T-helper 1 cell treated with Interleukin-12 subunit alpha and Interleukin-12 subunit beta and Interleukin-4 antibody, amounts not matched to agents 30 μg/mL and 1 μg/mL, for 36 hours (primary cell): Measurements from ENCODE around the gene IGSF3.
"Not testable (repeated sequence)": the region's sequence is repeated elsewhere in the genome, so short reads cannot be mapped to it uniquely, and the experiment has no call there.

Experiments used
- H3K27ac Mint-ChIP-seq: one replicate; pipeline ENCODE4 v1.8.0; 2021; ENCODE audit warnings: mild to moderate bottlenecking, mixed read lengths
- H3K27me3 Mint-ChIP-seq: one replicate; pipeline ENCODE4 v1.8.0; 2021; ENCODE audit warnings: low read depth, mixed read lengths
- H3K36me3 Mint-ChIP-seq: one replicate; pipeline ENCODE4 v1.8.0; 2021; ENCODE audit warnings: low read depth, mixed read lengths
- H3K4me1 Mint-ChIP-seq: one replicate; pipeline ENCODE4 v1.8.0; 2021; ENCODE audit warnings: low read depth, mixed read lengths
- H3K4me3 Mint-ChIP-seq: one replicate; pipeline ENCODE4 v1.8.0; 2021; ENCODE audit warnings: mild to moderate bottlenecking, moderate library complexity, mixed read lengths
- H3K9me3 Mint-ChIP-seq: one replicate; pipeline ENCODE4 v1.8.0; 2021; ENCODE audit warnings: mixed read lengths

Gene IGSF3

GRCh38 chr1:116620392-116620791, 47.1 kb downstream of the IGSF3 start:
- not testable (repeated sequence) for H3K4me3 Mint-ChIP-seq, H3K4me1 Mint-ChIP-seq, H3K9me3 Mint-ChIP-seq, H3K27ac Mint-ChIP-seq, H3K36me3 Mint-ChIP-seq
- peaks cover 27% of the 10 kb centered on the region for H3K27me3 Mint-ChIP-seq

- H3K4me3 Mint-ChIP-seq, H3K36me3 Mint-ChIP-seq, H3K27ac Mint-ChIP-seq, H3K9me3 Mint-ChIP-seq, H3K4me1 Mint-ChIP-seq: not testable (repeated sequence)
- peaks cover 24% of the 10 kb centered on the region for H3K27me3 Mint-ChIP-seq
These were observed 48.4 kb downstream of the IGSF3 start for GRCh38 chr1:116619106-116619505.

DNA sequence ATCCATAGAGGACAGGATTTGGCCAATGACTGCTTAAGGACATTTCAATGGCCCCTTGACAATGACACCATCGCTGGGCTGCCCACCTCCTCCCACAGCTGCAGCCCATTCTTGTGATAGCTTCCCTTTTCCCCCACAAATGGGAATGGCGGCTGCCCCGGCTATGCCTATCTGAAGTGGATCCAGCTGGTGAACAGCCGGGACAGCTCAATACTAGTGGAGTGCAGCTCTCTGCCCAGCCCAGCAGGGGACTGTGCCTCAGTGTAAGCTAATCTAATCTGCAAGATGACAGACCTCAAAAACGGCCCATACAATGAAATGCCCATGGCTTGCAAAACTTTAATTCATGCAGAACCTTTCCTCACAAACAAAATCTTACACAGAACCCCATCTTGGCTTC, 49.7 kb downstream of the IGSF3 start:
- not testable (repeated sequence) for H3K27ac Mint-ChIP-seq, H3K9me3 Mint-ChIP-seq, H3K4me1 Mint-ChIP-seq, H3K4me3 Mint-ChIP-seq, H3K36me3 Mint-ChIP-seq
- peaks cover 24% of the 10 kb centered on the region for H3K27me3 Mint-ChIP-seq

GRCh38 chr1:116613825-116614224, 53.7 kb downstream of the IGSF3 start:
- not testable (repeated sequence) for H3K4me1 Mint-ChIP-seq, H3K27ac Mint-ChIP-seq, H3K4me3 Mint-ChIP-seq, H3K27me3 Mint-ChIP-seq, H3K9me3 Mint-ChIP-seq, H3K36me3 Mint-ChIP-seq

DNA sequence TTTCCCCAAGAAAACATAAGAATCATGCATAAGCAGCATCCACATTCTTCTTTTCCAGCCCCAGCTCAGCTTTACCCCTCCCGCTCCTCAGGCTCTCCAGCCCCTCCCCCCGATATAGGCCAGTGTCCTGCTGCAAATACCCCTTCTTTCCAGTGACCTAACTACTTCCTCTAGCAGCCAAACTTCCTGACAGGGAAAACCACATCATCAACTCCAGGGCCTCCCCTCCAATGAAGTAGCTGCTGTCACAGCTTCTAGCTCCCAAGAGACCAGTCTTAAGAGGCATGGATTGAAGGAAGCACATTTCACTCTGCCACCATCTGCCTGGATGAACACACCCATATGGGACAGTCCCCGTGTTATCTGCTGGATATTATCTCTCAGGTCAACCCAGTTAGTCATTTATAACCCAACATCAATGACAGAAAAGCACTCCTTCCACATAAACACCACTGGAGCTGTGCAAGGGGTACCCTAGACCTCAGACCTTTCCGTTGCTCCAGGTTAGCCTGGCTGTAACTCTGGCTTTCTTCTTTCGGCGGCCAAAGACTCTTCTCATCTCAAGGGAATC, 57.6 kb downstream of the IGSF3 start:
- H3K4me1 Mint-ChIP-seq, H3K4me3 Mint-ChIP-seq, H3K27me3 Mint-ChIP-seq, H3K36me3 Mint-ChIP-seq, H3K27ac Mint-ChIP-seq, H3K9me3 Mint-ChIP-seq: not testable (repeated sequence)

GRCh38 chr1:116608841-116609240, 58.7 kb downstream of the IGSF3 start:
- H3K27me3 Mint-ChIP-seq, H3K4me3 Mint-ChIP-seq, H3K9me3 Mint-ChIP-seq, H3K36me3 Mint-ChIP-seq, H3K4me1 Mint-ChIP-seq, H3K27ac Mint-ChIP-seq: not testable (repeated sequence)

DNA sequence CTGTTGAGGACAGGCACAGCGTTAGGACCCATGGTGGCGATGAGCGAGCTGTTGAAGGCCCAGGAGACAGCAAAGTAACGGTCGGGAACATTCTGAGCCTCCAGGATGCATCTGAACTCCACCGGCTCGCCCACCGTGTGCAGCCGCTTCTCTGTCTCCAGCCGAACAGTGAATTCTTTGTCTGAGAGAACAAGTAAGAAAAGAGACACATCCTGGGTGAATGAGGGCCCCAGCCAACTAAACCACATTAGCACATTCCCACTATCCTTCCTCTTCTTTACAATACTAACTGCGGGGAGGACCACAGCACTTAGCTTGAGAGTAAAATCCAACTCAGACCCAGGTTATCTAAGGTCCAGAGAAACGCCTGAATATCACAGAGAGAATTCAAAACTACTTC, 59.4 kb downstream of the IGSF3 start:
- H3K4me1 Mint-ChIP-seq, H3K27me3 Mint-ChIP-seq, H3K9me3 Mint-ChIP-seq, H3K36me3 Mint-ChIP-seq, H3K27ac Mint-ChIP-seq, H3K4me3 Mint-ChIP-seq: not testable (repeated sequence)

- not testable (repeated sequence) for H3K36me3 Mint-ChIP-seq, H3K4me1 Mint-ChIP-seq, H3K27me3 Mint-ChIP-seq, H3K9me3 Mint-ChIP-seq, H3K27ac Mint-ChIP-seq, H3K4me3 Mint-ChIP-seq
These were observed 60.1 kb downstream of the IGSF3 start for GRCh38 chr1:116607463-116607862.

DNA sequence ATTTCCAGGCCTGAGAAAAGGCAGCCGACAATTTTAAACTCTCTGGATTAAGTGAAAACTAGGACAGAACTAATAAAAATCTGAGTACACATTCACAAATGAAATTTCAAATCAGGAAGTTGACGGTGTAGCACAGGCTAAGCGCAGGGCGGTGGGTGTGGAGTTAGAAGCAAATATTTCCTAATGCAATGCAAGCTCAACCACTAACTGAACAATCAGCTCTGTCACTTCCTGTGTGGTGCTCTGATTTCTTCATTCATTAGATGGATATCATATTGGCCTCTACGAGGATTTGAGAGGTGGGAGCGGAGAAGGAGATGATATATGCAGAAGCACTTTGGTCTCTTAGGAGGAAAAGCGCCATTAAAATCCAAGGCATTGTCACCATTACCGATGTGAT, 61.5 kb downstream of the IGSF3 start:
- H3K9me3 Mint-ChIP-seq, H3K36me3 Mint-ChIP-seq, H3K27me3 Mint-ChIP-seq, H3K4me1 Mint-ChIP-seq, H3K27ac Mint-ChIP-seq, H3K4me3 Mint-ChIP-seq: not testable (repeated sequence)

- H3K9me3 Mint-ChIP-seq: no peaks in the 10 kb centered on the region
- H3K4me3 Mint-ChIP-seq: no peak overlapping the region
- peaks cover 1% of the 10 kb centered on the region for H3K4me1 Mint-ChIP-seq
- H3K27me3 Mint-ChIP-seq: peaks cover 9% of the 10 kb centered on the region
- H3K27ac Mint-ChIP-seq: no peak overlapping the region
- H3K36me3 Mint-ChIP-seq: no peaks in the 10 kb centered on the region
These were observed 62.2 kb downstream of the IGSF3 start for GRCh38 chr1:116605315-116605714.

- H3K9me3 Mint-ChIP-seq, H3K36me3 Mint-ChIP-seq, H3K4me3 Mint-ChIP-seq, H3K27ac Mint-ChIP-seq, H3K4me1 Mint-ChIP-seq: not testable (repeated sequence)
- H3K27me3 Mint-ChIP-seq: peaks cover 11% of the 10 kb centered on the region
These were observed 63.1 kb downstream of the IGSF3 start for GRCh38 chr1:116604408-116604807.

- H3K27me3 Mint-ChIP-seq: peaks cover 13% of the 10 kb centered on the region
- not testable (repeated sequence) for H3K27ac Mint-ChIP-seq, H3K36me3 Mint-ChIP-seq, H3K4me1 Mint-ChIP-seq, H3K4me3 Mint-ChIP-seq, H3K9me3 Mint-ChIP-seq
These were observed 63.9 kb downstream of the IGSF3 start for GRCh38 chr1:116603646-116604045.

DNA sequence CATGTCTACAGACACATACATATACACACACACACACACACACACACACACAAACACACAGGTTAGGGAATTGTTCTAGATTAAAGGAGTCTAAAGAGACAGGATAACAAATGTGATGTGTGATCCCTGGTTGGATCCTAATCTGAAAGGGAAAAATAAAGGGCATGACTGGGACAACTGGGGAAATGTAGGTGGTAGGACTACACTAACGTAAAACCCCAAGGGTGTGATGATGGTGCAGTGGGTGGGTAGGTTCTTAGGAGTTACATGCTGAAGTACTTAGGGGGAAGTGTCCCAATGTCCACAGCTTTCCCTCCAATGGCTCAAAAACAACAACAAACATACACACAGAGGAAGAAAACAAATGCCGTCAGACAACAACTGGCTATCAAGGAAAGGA, 68.2 kb downstream of the IGSF3 start:
- H3K27me3 Mint-ChIP-seq: peaks cover 19% of the 10 kb centered on the region
- not testable (repeated sequence) for H3K9me3 Mint-ChIP-seq, H3K27ac Mint-ChIP-seq, H3K4me1 Mint-ChIP-seq, H3K36me3 Mint-ChIP-seq, H3K4me3 Mint-ChIP-seq

DNA sequence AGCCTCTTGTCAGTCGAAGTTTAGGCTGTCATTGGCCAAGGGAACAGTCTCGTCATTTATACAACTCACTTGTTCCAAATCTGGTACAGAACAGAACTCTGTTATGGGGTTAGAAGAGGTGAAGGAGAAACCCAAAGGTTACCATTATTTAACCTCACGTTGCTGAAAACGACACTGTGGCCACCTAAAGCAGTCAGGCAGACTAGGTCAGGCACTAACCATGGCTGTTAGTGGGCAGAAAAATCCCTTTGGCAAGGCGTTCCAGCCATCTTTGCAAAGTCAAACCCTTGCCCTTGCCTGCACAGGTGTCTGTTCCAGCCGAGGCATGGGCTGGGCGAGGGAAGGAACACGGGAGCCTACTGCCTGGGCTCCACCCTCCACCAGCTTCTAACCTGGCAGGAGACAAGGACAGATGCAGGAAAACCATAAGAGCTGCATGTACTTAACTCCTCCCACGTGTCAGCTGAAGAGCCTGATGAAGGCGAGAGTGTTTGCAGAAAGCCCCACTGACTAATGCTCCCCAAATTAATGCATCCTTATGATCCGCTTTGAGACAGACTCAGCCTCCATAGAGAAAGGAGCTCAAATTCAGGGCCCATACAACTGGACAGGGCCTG, 69.0 kb downstream of the IGSF3 start:
- not testable (repeated sequence) for H3K4me1 Mint-ChIP-seq, H3K9me3 Mint-ChIP-seq, H3K27ac Mint-ChIP-seq, H3K4me3 Mint-ChIP-seq, H3K36me3 Mint-ChIP-seq
- H3K27me3 Mint-ChIP-seq: peaks cover 15% of the 10 kb centered on the region

- not testable (repeated sequence) for H3K27ac Mint-ChIP-seq, H3K36me3 Mint-ChIP-seq, H3K4me1 Mint-ChIP-seq, H3K4me3 Mint-ChIP-seq, H3K9me3 Mint-ChIP-seq
- H3K27me3 Mint-ChIP-seq: peaks cover 14% of the 10 kb centered on the region
These were observed 70.1 kb downstream of the IGSF3 start for GRCh38 chr1:116597388-116597787.

- peaks cover 12% of the 10 kb centered on the region for H3K27me3 Mint-ChIP-seq
- not testable (repeated sequence) for H3K9me3 Mint-ChIP-seq, H3K27ac Mint-ChIP-seq, H3K36me3 Mint-ChIP-seq, H3K4me1 Mint-ChIP-seq, H3K4me3 Mint-ChIP-seq
These were observed 70.7 kb downstream of the IGSF3 start for GRCh38 chr1:116596742-116597307.
